Measurements from ENCODE around the gene EEF1AKMT3. TPM values are rescaled to one million over a fixed set of nuclear protein-coding genes. Genes with fewer than 3 reads are reported as not detected.

Gene EEF1AKMT3
- polyA plus RNA-seq, 2 of the 4 experiments (the other 2 are of a cell fraction), result 7.3 to 15.8 TPM

GRCh38 chr12:57825451-57825850, 53.0 kb downstream of the EEF1AKMT3 start (continued):
- no peak for TF ChIP-seq BCL3 (IDR thresholded peaks at IDR 0.05)

- no peak for TF ChIP-seq BHLHE40 (IDR thresholded peaks at IDR 0.05; ENCODE audit: low read depth, low read length)
- TF ChIP-seq FOSB (CRISPR knock-in tag; IDR thresholded peaks at IDR 0.05), result no peak
- no peak for TF ChIP-seq RCOR1 (IDR thresholded peaks at IDR 0.05; ENCODE audit: low read depth, low read length)
- TF ChIP-seq JUNB (IDR thresholded peaks at IDR 0.05), result no peak
- TF ChIP-seq ESRRA (IDR thresholded peaks at IDR 0.05; ENCODE audit: borderline replicate concordance, low read length), result no peak
- TF ChIP-seq E2F6 (IDR thresholded peaks at IDR 0.05; ENCODE audit: borderline replicate concordance, low read depth), result no peak
- TF ChIP-seq PHF8 (IDR thresholded peaks at IDR 0.05; ENCODE audit: borderline replicate concordance, low read depth), result no peak
- TF ChIP-seq CEBPB (IDR thresholded peaks at IDR 0.05), result no peak
- no peak for TF ChIP-seq TP53 (CRISPR knock-in tag; IDR thresholded peaks at IDR 0.05)
- no peak for TF ChIP-seq RNF2 (IDR thresholded peaks at IDR 0.05; ENCODE audit: borderline replicate concordance, low read depth)
- no peak for TF ChIP-seq NR3C1 (IDR thresholded peaks at IDR 0.05)
- no peak for TF ChIP-seq SREBF2 (IDR thresholded peaks at IDR 0.05)
- TF ChIP-seq RARB (CRISPR knock-in tag; IDR thresholded peaks at IDR 0.05), result no peak
- TF ChIP-seq NPAS2 (CRISPR knock-in tag; IDR thresholded peaks at IDR 0.05; ENCODE audit: borderline replicate concordance), result no peak
- no peak for TF ChIP-seq REST (IDR thresholded peaks at IDR 0.05)
- TF ChIP-seq PBX3 (IDR thresholded peaks at IDR 0.05), result no peak
- no peak for TF ChIP-seq CBX2 (IDR thresholded peaks at IDR 0.05; ENCODE audit: borderline replicate concordance, low read depth)
- no peak for TF ChIP-seq EHMT2 (IDR thresholded peaks at IDR 0.05; ENCODE audit: low read depth)
- no peak for TF ChIP-seq FOXS1 (CRISPR knock-in tag; IDR thresholded peaks at IDR 0.05)
- no peak for TF ChIP-seq USF2 (IDR thresholded peaks at IDR 0.05)
- WGBS (ENCODE audit: missing lambda C conversion rate), result 86% methylated on average over 2 of the region's 2 CpGs
- ChIA-PET POLR2A (no interaction called here), CTCF (interaction anchor here (1.0 to 9.5 kb wide), 8 partner anchors 10 to 81 kb away, joined by 3 to 142 read pairs (median 7); no protein-coding TSS in a partner anchor)
- Histone ChIP-seq H3K4me1 (no peaks in the 10 kb centered on the region), H3K9me3 (no peaks in the 10 kb centered on the region), H3K4me2 (no peak overlapping the region), H3K27ac (no peak overlapping the region), H3K4me3 (no peak overlapping the region)
- ATAC-seq (no peak), DNase-seq (ENCODE audit: low read depth in 1 of 2, low spot score in 1 of 2) (no peak), FAIRE-seq (no peak)
These were observed 54.0 kb downstream of the EEF1AKMT3 start for GRCh38 chr12:57826400-57826799.
